ENCODE data around the gene CACNG7. TPM values are rescaled to one million over a fixed set of nuclear protein-coding genes. Genes with fewer than 3 reads are reported as not detected.

Gene CACNG7
- polyA plus RNA-seq, 4 donors, result 0.66 to 1.4 (median 0.99) TPM

- DNase-seq (ENCODE audit: low read depth in 4 of 4, low spot score in 2 of 4), result no peak
Measured at GRCh38 chr19:53877361-53877766, 31.7 kb upstream of the CACNG7 start.

- no peak for DNase-seq (ENCODE audit: low read depth in 4 of 4, low spot score in 2 of 4)
Measured at GRCh38 chr19:53878776-53879139, 30.3 kb upstream of the CACNG7 start.

GRCh38 chr19:53879140-53880081 lies 29.7 kb upstream of the CACNG7 start:
- peak; percentile 83 to 93 (median 92) for DNase-seq (ENCODE audit: low read depth in 4 of 4, low spot score in 2 of 4)

- DNase-seq (ENCODE audit: low read depth in 4 of 4, low spot score in 2 of 4), result no peak
Measured at GRCh38 chr19:53880711-53881481, 28.2 kb upstream of the CACNG7 start.

- no peak for DNase-seq (ENCODE audit: low read depth in 4 of 4, low spot score in 2 of 4)
Measured at GRCh38 chr19:53881482-53882390, 27.3 kb upstream of the CACNG7 start, which contains the start of gene PRKCG. TSS of gene PRKCG (plus strand) at chr19:53882197. CDS start at chr19:53882495, 298 bp downstream.

GRCh38 chr19:53882391-53883050 lies 26.6 kb upstream of the CACNG7 start:
- DNase-seq (ENCODE audit: low read depth in 4 of 4, low spot score in 2 of 4), result no peak

- DNase-seq (ENCODE audit: low read depth in 4 of 4, low spot score in 2 of 4), result no peak
Measured at GRCh38 chr19:53883231-53883661, 25.8 kb upstream of the CACNG7 start.

GRCh38 chr19:53883741-53884140 lies 25.3 kb upstream of the CACNG7 start:
- DNase-seq (ENCODE audit: low read depth in 4 of 4, low spot score in 2 of 4), result no peak

- DNase-seq (ENCODE audit: low read depth in 4 of 4, low spot score in 2 of 4), result no peak
Measured at GRCh38 chr19:53884256-53884655, 24.8 kb upstream of the CACNG7 start.

GRCh38 chr19:53885036-53885435 lies 24.0 kb upstream of the CACNG7 start:
- no peak for DNase-seq (ENCODE audit: low read depth in 4 of 4, low spot score in 2 of 4)

- DNase-seq (ENCODE audit: low read depth in 4 of 4, low spot score in 2 of 4), result no peak
Measured at GRCh38 chr19:53892301-53892980, 16.6 kb upstream of the CACNG7 start.

GRCh38 chr19:53892981-53893325 lies 16.1 kb upstream of the CACNG7 start:
- no peak for DNase-seq (ENCODE audit: low read depth in 4 of 4, low spot score in 2 of 4)

- DNase-seq (ENCODE audit: low read depth in 4 of 4, low spot score in 2 of 4), result no peak
Measured at GRCh38 chr19:53894707-53895106, 14.4 kb upstream of the CACNG7 start.

GRCh38 chr19:53896682-53897081 lies 12.4 kb upstream of the CACNG7 start:
- DNase-seq (ENCODE audit: low read depth in 4 of 4, low spot score in 2 of 4), result no peak

GRCh38 chr19:53897459-53897858 lies 11.6 kb upstream of the CACNG7 start:
- no peak for DNase-seq (ENCODE audit: low read depth in 4 of 4, low spot score in 2 of 4)

- DNase-seq (ENCODE audit: low read depth in 4 of 4, low spot score in 2 of 4), result no peak
Measured at GRCh38 chr19:53898166-53898565, 10.9 kb upstream of the CACNG7 start.

GRCh38 chr19:53898636-53899341 lies 10.3 kb upstream of the CACNG7 start:
- DNase-seq (ENCODE audit: low read depth in 4 of 4, low spot score in 2 of 4), result no peak

GRCh38 chr19:53900191-53900860 lies 8.8 kb upstream of the CACNG7 start:
- no peak for DNase-seq (ENCODE audit: low read depth in 4 of 4, low spot score in 2 of 4)

All from left renal cortex interstitium (tissue), 4 donors.